Body of pancreas (tissue), 4 donors: Measurements from ENCODE around the gene PRKCB.

Experiments used
- CTCF ChIP-seq, 7 experiments: fragments of 450-650 bp in 4 of 7; fragments of 200-600 bp in 3 of 7; sonication (generic) in 3 of 7; IDR thresholded peaks; one replicate each; pipeline ENCODE4 v1.5.1; 2016 to 2019; ENCODE audit warnings: antibody characterized with exemption in 7 of 7
- POLR2A ChIP-seq, 3 donors: fragments of 450-650 bp; IDR thresholded peaks; one replicate each; pipeline ENCODE4 v1.6.1; 2016; ENCODE audit warnings: antibody characterized with exemption in 3 of 3, mild to moderate bottlenecking in 2 of 3

DNA sequence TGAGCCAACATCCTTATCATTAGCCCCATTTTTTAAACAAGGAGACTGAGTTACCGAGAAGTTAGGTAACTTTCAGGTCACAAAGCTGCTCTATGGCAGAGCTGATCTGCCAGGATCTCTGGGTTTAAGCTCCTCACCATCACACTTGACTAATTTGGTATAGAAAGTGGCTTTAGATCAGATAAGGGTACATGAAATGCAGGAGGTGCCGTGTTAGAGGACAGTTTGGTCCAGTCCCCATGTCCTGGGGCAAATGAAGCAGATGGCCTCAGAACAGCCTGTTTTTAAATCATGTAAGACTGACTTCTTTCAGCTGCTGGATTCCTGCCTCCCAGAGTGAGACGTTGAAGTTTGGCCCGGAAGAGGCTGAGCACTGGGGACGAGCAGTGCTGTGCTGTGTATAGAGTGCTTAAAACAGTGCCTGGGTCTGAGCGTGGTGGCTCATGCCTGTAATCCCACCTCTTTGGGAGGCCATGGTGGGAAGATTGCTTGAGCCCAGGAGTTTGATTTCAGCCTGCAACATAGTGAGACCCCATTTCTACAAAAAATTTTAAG is 233.3 kb downstream of the PRKCB start:
- TF ChIP-seq POLR2A (IDR thresholded peaks at IDR 0.05) = no peak
- no peak for TF ChIP-seq CTCF (IDR thresholded peaks at IDR 0.05)
